HEK293 (cell line): ENCODE data around the gene LSM14B.

Source experiments
- CTCF ChIA-PET: fragments of 350-600 bp; formaldehyde crosslinking; extraction: SDS; loops from one replicate; lab custom pipeline; 2021; ENCODE audit warnings: antibody characterized with exemption; lab: Yijun Ruan, JAX
- POLR2A ChIA-PET: fragments of 300-600 bp; formaldehyde crosslinking; extraction: SDS; loops from one replicate; lab custom pipeline; 2020; ENCODE audit warnings: antibody characterized with exemption, inconsistent platforms; lab: Yijun Ruan, JAX
- H3K27ac ChIP-seq: fragments of 200-500 bp; sonication (Bioruptor generic); 2 replicates; pipeline ENCODE4 v1.5.1; 2014; ENCODE audit warnings: low read depth, low read length, control low read depth, inconsistent platforms; ENCODE audit errors: extremely low read depth
- H3K36me3 ChIP-seq, 2 experiments: fragments of 200-500 bp in 1 of 2; sonication (Bioruptor generic) in 1 of 2; 1 replicate in 1 of 2; 2 replicates in 1 of 2; pipeline ENCODE4 v1.5.1; 2014 to 2017; ENCODE audit warnings: inconsistent platforms in 2 of 2, low read length in 2 of 2; ENCODE audit not compliant: control insufficient read depth in 2 of 2, insufficient read depth in 1 of 2
- H3K4me1 ChIP-seq: fragments of 200-500 bp; sonication (Bioruptor generic); 2 replicates; pipeline ENCODE4 v1.5.1; 2014; ENCODE audit warnings: mild to moderate bottlenecking, low read length, inconsistent platforms; ENCODE audit not compliant: control insufficient read depth, insufficient read depth
- H3K4me3 ChIP-seq: 2 replicates; pipeline ENCODE4 v1.5.1; 2011; ENCODE audit warnings: low read depth, mild to moderate bottlenecking, control low read depth, low read length, moderate library complexity
- H3K9me3 ChIP-seq: fragments of 200-500 bp; sonication (Bioruptor generic); 2 replicates; pipeline ENCODE4 v1.5.1; 2014; ENCODE audit warnings: low read depth, low read length, inconsistent platforms; ENCODE audit not compliant: control insufficient read depth, insufficient read depth
- ELK4 ChIP-seq: IDR thresholded peaks from 2 replicates; pipeline ENCODE4 v1.6.1; 2011; ENCODE audit warnings: mild to moderate bottlenecking, low read depth, low read length, borderline replicate concordance
- HOXC10 ChIP-seq: sonication (generic); formaldehyde crosslinking; IDR thresholded peaks from 2 replicates; pipeline ENCODE4 v1.8.1; 2023; ENCODE audit warnings: mild to moderate bottlenecking, missing genetic modification reagents
- KLF17 ChIP-seq: fragments of 450-650 bp; formaldehyde crosslinking; IDR thresholded peaks from 2 replicates; pipeline ENCODE4 v1.5.1; 2016; ENCODE audit warnings: missing biosample characterization, missing genetic modification characterization
- OSR2 ChIP-seq: fragments of 450-650 bp; formaldehyde crosslinking; IDR thresholded peaks from 2 replicates; pipeline ENCODE4 v1.5.1; 2016; ENCODE audit warnings: missing biosample characterization, missing genetic modification characterization
- PATZ1 ChIP-seq: fragments of 450-650 bp; formaldehyde crosslinking; IDR thresholded peaks from 2 replicates; pipeline ENCODE4 v1.5.1; 2016; ENCODE audit warnings: missing biosample characterization, missing genetic modification characterization
- REST ChIP-seq: fragments of 450-650 bp; formaldehyde crosslinking; IDR thresholded peaks from 2 replicates; pipeline ENCODE4 v1.5.1; 2016; ENCODE audit warnings: missing biosample characterization, missing genetic modification characterization
- SALL2 ChIP-seq: fragments of 450-650 bp; formaldehyde crosslinking; IDR thresholded peaks from 2 replicates; pipeline ENCODE4 v1.5.0; 2017; ENCODE audit warnings: missing biosample characterization, mild to moderate bottlenecking, missing genetic modification characterization, borderline replicate concordance
- SCRT2 ChIP-seq: fragments of 450-650 bp; formaldehyde crosslinking; IDR thresholded peaks from 2 replicates; pipeline ENCODE4 v1.5.1; 2016; ENCODE audit warnings: missing biosample characterization, missing genetic modification characterization
- TRIM28 ChIP-seq: IDR thresholded peaks from 2 replicates; pipeline ENCODE4 v1.6.1; 2011; ENCODE audit warnings: low read length, control low read depth, borderline replicate concordance
- WT1 ChIP-seq: fragments of 450-650 bp; formaldehyde crosslinking; IDR thresholded peaks from 2 replicates; pipeline ENCODE4 v1.5.1; 2016; ENCODE audit warnings: missing biosample characterization, missing genetic modification characterization
- ZFP3 ChIP-seq: fragments of 450-650 bp; formaldehyde crosslinking; IDR thresholded peaks from 2 replicates; pipeline ENCODE4 v1.5.1; 2016; ENCODE audit warnings: low read depth, missing biosample characterization, missing genetic modification characterization
- ZNF10 ChIP-seq: fragments of 450-650 bp; formaldehyde crosslinking; IDR thresholded peaks from 2 replicates; pipeline ENCODE4 v1.5.1; 2017; ENCODE audit warnings: missing biosample characterization, missing genetic modification characterization
- ZNF138 ChIP-seq: fragments of 450-650 bp; formaldehyde crosslinking; IDR thresholded peaks from 2 replicates; pipeline ENCODE4 v1.5.1; 2016; ENCODE audit warnings: missing biosample characterization, missing genetic modification characterization, borderline replicate concordance
- ZNF146 ChIP-seq: fragments of 450-650 bp; formaldehyde crosslinking; IDR thresholded peaks from 2 replicates; pipeline ENCODE4 v1.5.1; 2016; ENCODE audit warnings: missing biosample characterization, missing genetic modification characterization
- ZNF148 ChIP-seq: fragments of 450-650 bp; formaldehyde crosslinking; IDR thresholded peaks from 2 replicates; pipeline ENCODE4 v1.5.0; 2017; ENCODE audit warnings: missing biosample characterization, missing genetic modification characterization, borderline replicate concordance
- ZNF24 ChIP-seq: fragments of 450-650 bp; formaldehyde crosslinking; IDR thresholded peaks from 2 replicates; pipeline ENCODE4 v1.5.1; 2016; ENCODE audit warnings: missing biosample characterization, missing genetic modification characterization
- ZNF266 ChIP-seq: fragments of 450-650 bp; formaldehyde crosslinking; IDR thresholded peaks from 2 replicates; pipeline ENCODE4 v1.5.1; 2016; ENCODE audit warnings: missing biosample characterization, missing genetic modification characterization, low read depth
- ZNF366 ChIP-seq: fragments of 450-650 bp; formaldehyde crosslinking; conservative IDR thresholded peaks from 2 replicates; pipeline ENCODE4 v1.5.1; 2016; ENCODE audit warnings: missing biosample characterization, missing genetic modification characterization
- ZNF521 ChIP-seq: fragments of 450-650 bp; formaldehyde crosslinking; IDR thresholded peaks from 2 replicates; pipeline ENCODE4 v1.5.1; 2017; ENCODE audit warnings: missing biosample characterization, mild to moderate bottlenecking, missing genetic modification characterization
- ZNF548 ChIP-seq: fragments of 450-650 bp; formaldehyde crosslinking; IDR thresholded peaks from 2 replicates; pipeline ENCODE4 v1.5.1; 2016; ENCODE audit warnings: missing biosample characterization, missing genetic modification characterization
- ZNF624 ChIP-seq: fragments of 450-650 bp; formaldehyde crosslinking; IDR thresholded peaks from 2 replicates; pipeline ENCODE4 v1.5.1; 2017; ENCODE audit warnings: missing biosample characterization, missing genetic modification characterization
- ZNF777 ChIP-seq: fragments of 450-650 bp; formaldehyde crosslinking; IDR thresholded peaks from 2 replicates; pipeline ENCODE4 v1.5.1; 2017; ENCODE audit warnings: missing biosample characterization, missing genetic modification characterization, borderline replicate concordance

Gene LSM14B

GRCh38 chr20:62165762-62166399 lies 43.6 kb downstream of the LSM14B start (continued):
- no peak for TF ChIP-seq ZFP3 (tag by site-specific recombination)
- TF ChIP-seq WT1 (tag by site-specific recombination), result 0 out of 2 replicates have a peak, but pooled peaks have one; percentile 33
- peak; percentile 51 for TF ChIP-seq OSR2
- peak; percentile 75 for TF ChIP-seq PATZ1 (tag by site-specific recombination)
- peak; percentile 72; the same call in 1 of the 2 replicates for TF ChIP-seq KLF17

GRCh38 chr20:62167474-62167873 lies 45.2 kb downstream of the LSM14B start:
- Histone ChIP-seq H3K27ac (no peak overlapping the region), H3K9me3 (no peaks in the 10 kb centered on the region), H3K4me1 (no peaks in the 10 kb centered on the region), H3K36me3 (peaks cover 0 to 60% of the 10 kb centered on the region in 2 experiments; a peak in 2 of 3 replicates), H3K4me3 (no peak overlapping the region)
- ChIA-PET POLR2A (interaction anchor here (0.8 to 1.1 kb wide), 3 partner anchors 10 to 43 kb away, joined by 3 to 8 read pairs (median 3); no protein-coding TSS in a partner anchor), CTCF (interaction anchor here (0.7 to 1.2 kb wide), 3 partner anchors 10 to 139 kb away, joined by 3 to 6 read pairs (median 3); no protein-coding TSS in a partner anchor)
- TF ChIP-seq ZNF266 (tag by site-specific recombination) (no peak), ZNF10 (tag by site-specific recombination) (no peak), HOXC10 (CRISPR knock-in tag) (no peak), ZNF521 (tag by site-specific recombination) (no peak), ZNF624 (no peak), TRIM28 (no peak), ELK4 (no peak), ZNF548 (tag by site-specific recombination) (no peak), ZNF146 (tag by site-specific recombination) (no peak), ZNF24 (tag by site-specific recombination) (no peak), SCRT2 (tag by site-specific recombination) (no peak), KLF17 (no peak), SALL2 (tag by site-specific recombination) (no peak), ZNF138 (tag by site-specific recombination) (no peak), REST (tag by site-specific recombination) (no peak), ZNF366 (tag by site-specific recombination) (no peak), ZNF148 (tag by site-specific recombination) (no peak), ZNF777 (tag by site-specific recombination) (no peak)
- TF ChIP-seq, all 188 proteins: peak for 0
